Erythroblast (primary cell): ENCODE measurements around the gene LMO3.

Experiments
- GATA1 ChIP-seq: IDR thresholded peaks from 2 replicates; pipeline ENCODE4 v1.6.1; 2011; ENCODE audit warnings: low read depth, mild to moderate bottlenecking, control low read depth, low read length, moderate library complexity
- POLR2A ChIP-seq: IDR thresholded peaks from 2 replicates; pipeline ENCODE4 v1.6.1; 2011; ENCODE audit warnings: mild to moderate bottlenecking, low read length

DNA sequence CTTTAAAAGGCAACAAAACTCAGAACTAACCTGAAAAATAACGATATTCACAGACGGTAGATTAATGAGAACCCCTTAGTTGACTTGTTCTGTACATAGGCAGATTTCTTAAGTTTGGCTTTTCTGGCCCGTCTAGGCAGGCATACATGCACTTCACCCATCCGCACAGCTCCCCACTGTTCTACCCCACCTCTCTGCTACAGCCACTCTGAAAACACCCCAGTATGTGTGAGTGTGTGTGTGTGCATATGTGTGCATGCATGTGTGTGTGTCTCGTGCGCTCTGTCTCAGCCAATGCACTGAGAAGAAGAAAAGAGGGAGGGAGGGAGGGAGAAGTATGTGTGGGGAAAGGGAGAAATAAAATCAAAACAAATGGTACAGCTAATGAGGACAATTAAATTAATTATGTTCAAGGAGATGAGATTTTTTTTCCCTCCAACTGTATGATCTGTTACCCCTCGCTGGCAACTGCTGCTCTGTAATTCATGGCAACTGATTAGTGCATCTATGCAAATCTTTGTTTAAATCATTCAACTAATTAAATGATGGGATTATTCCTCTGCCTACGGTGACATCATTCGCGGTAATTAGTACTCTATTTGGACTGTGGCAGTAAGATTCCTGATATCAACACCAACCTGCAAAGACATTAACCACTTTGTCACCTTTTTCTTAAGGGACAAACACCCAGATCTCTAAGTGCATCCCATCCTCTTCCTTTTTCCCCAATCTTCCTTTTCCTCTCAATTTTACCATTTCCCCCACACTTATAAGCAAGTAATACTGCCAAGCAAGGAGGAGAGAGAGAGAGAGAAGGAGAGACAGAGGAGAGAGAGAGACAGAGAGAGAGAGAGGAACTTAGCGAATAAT lies 2.2 kb upstream of the LMO3 start:
- TF ChIP-seq POLR2A (no peak), GATA1 (no peak)
